Measurements from ENCODE around the gene ATP6V1E1. TPM values are rescaled to one million over a fixed set of nuclear protein-coding genes. Genes with fewer than 3 reads are reported as not detected.

Gene ATP6V1E1
- total and polyA plus RNA-seq, 9 of the 15 experiments (the other 6 are each of a cell fraction or from before 2014, with no cell fraction given): 122 to 249 (median 179) TPM

- in situ Hi-C loops (cut with MboI) (no loop called here), intact Hi-C loops (cut with micrococcal nuclease) (loop anchor here (1.0 to 5.0 kb wide), 3 partner anchors 36 to 150 kb away; partner anchors contain the start of gene SLC25A18)
- Histone ChIP-seq H3K4me2 (ENCODE audit: insufficient read depth, low read length) (peak overlapping the region; percentile 99), H3K36me3 (ENCODE audit: control insufficient read depth, insufficient read depth, low read length) (peaks cover 15% of the 10 kb centered on the region), H3K4me3 (peak overlapping the region; percentile 90), H3K27me3 (ENCODE audit: control insufficient read depth in 2 of 2, insufficient read depth in 2 of 2, low read length in 2 of 2) (no peaks in the 10 kb centered on the region), H3K4me1 (replicated peaks in 1 of 2; ENCODE audit: control insufficient read depth in 2 of 2, insufficient read depth in 2 of 2, low read length in 2 of 2) (peaks cover 31% of the 10 kb centered on the region in 2 experiments), H4K20me1 (replicated peaks; ENCODE audit: control insufficient read depth, insufficient read depth, low read length) (no peaks in the 10 kb centered on the region), H2AFZ (ENCODE audit: low read depth, low read length) (peak overlapping the region; percentile 80), H3K27ac (ENCODE audit: extremely low read depth, low read depth, low read length) (peak overlapping the region; percentile 99), H3K9me1 (ENCODE audit: control insufficient read depth, insufficient read depth, low read length) (no peaks in the 10 kb centered on the region), H3K79me2 (ENCODE audit: control insufficient read depth, insufficient read depth, low read length) (peaks cover 49% of the 10 kb centered on the region), H3K9ac (ENCODE audit: insufficient read depth in 1 of 2, low read depth in 2 of 2, low read length in 2 of 2) (peak overlapping the region; percentile 99 to 100), H3K9me3 (replicated peaks; ENCODE audit: control insufficient read depth, insufficient read depth, low read depth, low read length) (no peaks in the 10 kb centered on the region)
- peak; percentile 0; the same call in 2 of the 3 replicates for ATAC-seq
- BruUV-seq (replicated peaks): no TSS peak
- no peak for DNase-seq (ENCODE audit: extremely low read depth in 1 of 4, low spot score in 3 of 4)
- WGBS (ENCODE audit: insufficient coverage, low coverage, missing lambda C conversion rate): 28% methylated on average over 10 of the region's 10 CpGs
- no peak for FAIRE-seq
- ChIA-PET POLR2A (interaction anchor here (0.6 kb wide), 1 partner anchor 40 kb away, joined by 4 read pairs; no protein-coding TSS in a partner anchor), CTCF (ENCODE audit: low intra/inter-chr PET ratio) (no interaction called here)
- TF ChIP-seq MED1 (CRISPR knock-in tag; IDR thresholded peaks at IDR 0.05; ENCODE audit: borderline replicate concordance): no peak
- no peak for TF ChIP-seq CREM (IDR thresholded peaks at IDR 0.05; ENCODE audit: low read depth)
- TF ChIP-seq, protein P1, sequence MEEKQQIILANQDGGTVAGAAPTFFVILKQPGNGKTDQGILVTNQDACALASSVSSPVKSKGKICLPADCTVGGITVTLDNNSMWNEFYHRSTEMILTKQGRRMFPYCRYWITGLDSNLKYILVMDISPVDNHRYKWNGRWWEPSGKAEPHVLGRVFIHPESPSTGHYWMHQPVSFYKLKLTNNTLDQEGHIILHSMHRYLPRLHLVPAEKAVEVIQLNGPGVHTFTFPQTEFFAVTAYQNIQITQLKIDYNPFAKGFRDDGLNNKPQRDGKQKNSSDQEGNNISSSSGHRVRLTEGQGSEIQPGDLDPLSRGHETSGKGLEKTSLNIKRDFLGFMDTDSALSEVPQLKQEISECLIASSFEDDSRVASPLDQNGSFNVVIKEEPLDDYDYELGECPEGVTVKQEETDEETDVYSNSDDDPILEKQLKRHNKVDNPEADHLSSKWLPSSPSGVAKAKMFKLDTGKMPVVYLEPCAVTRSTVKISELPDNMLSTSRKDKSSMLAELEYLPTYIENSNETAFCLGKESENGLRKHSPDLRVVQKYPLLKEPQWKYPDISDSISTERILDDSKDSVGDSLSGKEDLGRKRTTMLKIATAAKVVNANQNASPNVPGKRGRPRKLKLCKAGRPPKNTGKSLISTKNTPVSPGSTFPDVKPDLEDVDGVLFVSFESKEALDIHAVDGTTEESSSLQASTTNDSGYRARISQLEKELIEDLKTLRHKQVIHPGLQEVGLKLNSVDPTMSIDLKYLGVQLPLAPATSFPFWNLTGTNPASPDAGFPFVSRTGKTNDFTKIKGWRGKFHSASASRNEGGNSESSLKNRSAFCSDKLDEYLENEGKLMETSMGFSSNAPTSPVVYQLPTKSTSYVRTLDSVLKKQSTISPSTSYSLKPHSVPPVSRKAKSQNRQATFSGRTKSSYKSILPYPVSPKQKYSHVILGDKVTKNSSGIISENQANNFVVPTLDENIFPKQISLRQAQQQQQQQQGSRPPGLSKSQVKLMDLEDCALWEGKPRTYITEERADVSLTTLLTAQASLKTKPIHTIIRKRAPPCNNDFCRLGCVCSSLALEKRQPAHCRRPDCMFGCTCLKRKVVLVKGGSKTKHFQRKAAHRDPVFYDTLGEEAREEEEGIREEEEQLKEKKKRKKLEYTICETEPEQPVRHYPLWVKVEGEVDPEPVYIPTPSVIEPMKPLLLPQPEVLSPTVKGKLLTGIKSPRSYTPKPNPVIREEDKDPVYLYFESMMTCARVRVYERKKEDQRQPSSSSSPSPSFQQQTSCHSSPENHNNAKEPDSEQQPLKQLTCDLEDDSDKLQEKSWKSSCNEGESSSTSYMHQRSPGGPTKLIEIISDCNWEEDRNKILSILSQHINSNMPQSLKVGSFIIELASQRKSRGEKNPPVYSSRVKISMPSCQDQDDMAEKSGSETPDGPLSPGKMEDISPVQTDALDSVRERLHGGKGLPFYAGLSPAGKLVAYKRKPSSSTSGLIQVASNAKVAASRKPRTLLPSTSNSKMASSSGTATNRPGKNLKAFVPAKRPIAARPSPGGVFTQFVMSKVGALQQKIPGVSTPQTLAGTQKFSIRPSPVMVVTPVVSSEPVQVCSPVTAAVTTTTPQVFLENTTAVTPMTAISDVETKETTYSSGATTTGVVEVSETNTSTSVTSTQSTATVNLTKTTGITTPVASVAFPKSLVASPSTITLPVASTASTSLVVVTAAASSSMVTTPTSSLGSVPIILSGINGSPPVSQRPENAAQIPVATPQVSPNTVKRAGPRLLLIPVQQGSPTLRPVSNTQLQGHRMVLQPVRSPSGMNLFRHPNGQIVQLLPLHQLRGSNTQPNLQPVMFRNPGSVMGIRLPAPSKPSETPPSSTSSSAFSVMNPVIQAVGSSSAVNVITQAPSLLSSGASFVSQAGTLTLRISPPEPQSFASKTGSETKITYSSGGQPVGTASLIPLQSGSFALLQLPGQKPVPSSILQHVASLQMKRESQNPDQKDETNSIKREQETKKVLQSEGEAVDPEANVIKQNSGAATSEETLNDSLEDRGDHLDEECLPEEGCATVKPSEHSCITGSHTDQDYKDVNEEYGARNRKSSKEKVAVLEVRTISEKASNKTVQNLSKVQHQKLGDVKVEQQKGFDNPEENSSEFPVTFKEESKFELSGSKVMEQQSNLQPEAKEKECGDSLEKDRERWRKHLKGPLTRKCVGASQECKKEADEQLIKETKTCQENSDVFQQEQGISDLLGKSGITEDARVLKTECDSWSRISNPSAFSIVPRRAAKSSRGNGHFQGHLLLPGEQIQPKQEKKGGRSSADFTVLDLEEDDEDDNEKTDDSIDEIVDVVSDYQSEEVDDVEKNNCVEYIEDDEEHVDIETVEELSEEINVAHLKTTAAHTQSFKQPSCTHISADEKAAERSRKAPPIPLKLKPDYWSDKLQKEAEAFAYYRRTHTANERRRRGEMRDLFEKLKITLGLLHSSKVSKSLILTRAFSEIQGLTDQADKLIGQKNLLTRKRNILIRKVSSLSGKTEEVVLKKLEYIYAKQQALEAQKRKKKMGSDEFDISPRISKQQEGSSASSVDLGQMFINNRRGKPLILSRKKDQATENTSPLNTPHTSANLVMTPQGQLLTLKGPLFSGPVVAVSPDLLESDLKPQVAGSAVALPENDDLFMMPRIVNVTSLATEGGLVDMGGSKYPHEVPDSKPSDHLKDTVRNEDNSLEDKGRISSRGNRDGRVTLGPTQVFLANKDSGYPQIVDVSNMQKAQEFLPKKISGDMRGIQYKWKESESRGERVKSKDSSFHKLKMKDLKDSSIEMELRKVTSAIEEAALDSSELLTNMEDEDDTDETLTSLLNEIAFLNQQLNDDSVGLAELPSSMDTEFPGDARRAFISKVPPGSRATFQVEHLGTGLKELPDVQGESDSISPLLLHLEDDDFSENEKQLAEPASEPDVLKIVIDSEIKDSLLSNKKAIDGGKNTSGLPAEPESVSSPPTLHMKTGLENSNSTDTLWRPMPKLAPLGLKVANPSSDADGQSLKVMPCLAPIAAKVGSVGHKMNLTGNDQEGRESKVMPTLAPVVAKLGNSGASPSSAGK (IDR thresholded peaks at IDR 0.05): 0 out of 2 replicates have a peak, but pooled peaks have one; percentile 8
- TF ChIP-seq, protein P2, sequence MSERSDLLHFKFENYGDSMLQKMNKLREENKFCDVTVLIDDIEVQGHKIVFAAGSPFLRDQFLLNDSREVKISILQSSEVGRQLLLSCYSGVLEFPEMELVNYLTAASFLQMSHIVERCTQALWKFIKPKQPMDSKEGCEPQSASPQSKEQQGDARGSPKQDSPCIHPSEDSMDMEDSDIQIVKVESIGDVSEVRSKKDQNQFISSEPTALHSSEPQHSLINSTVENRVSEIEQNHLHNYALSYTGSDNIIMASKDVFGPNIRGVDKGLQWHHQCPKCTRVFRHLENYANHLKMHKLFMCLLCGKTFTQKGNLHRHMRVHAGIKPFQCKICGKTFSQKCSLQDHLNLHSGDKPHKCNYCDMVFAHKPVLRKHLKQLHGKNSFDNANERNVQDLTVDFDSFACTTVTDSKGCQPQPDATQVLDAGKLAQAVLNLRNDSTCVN (CRISPR knock-in tag; IDR thresholded peaks at IDR 0.05): peak; percentile 18; the same call in 1 of the 2 replicates
- TF ChIP-seq SAP30 (IDR thresholded peaks at IDR 0.05; ENCODE audit: borderline replicate concordance, insufficient read depth, low read depth, low read length, poor library complexity, severe bottlenecking): no peak
- TF ChIP-seq NR2C1 (IDR thresholded peaks at IDR 0.05): no peak
- 0 out of 2 replicates have a peak, but pooled peaks have one; percentile 19 for TF ChIP-seq NR2C1 (tag; IDR thresholded peaks at IDR 0.05)
- no peak for TF ChIP-seq MECOM (CRISPR knock-in tag; IDR thresholded peaks at IDR 0.05)
Measured at GRCh38 chr22:17637490-17638181, 9.1 kb upstream of the ATP6V1E1 start.
